ENCODE data around the gene RNF138.
"Not testable (repeated sequence)": the region's sequence is repeated elsewhere in the genome, so short reads cannot be mapped to it uniquely, and the experiment has no call there.

RNF138 gene

GRCh38 chr18:32095192-32095899 is 3.7 kb downstream of the RNF138 start:
- DNase-seq (ENCODE audit: low read depth in 2 of 2) = no peak

GRCh38 chr18:32095900-32096229 is 4.2 kb downstream of the RNF138 start:
- DNase-seq (ENCODE audit: low read depth in 2 of 2) = no peak

- DNase-seq (ENCODE audit: low read depth in 2 of 2) = no peak
Measured at GRCh38 chr18:32096946-32097345, 5.3 kb downstream of the RNF138 start.

- DNase-seq (ENCODE audit: low read depth in 2 of 2) = no peak
Measured at GRCh38 chr18:32104516-32104915, 12.8 kb downstream of the RNF138 start.

GRCh38 chr18:32110005-32110404 is 18.3 kb downstream of the RNF138 start:
- DNase-seq (ENCODE audit: low read depth in 2 of 2) = no peak

GRCh38 chr18:32111706-32112105 is 20.0 kb downstream of the RNF138 start:
- no peak for DNase-seq (ENCODE audit: low read depth in 2 of 2)

- DNase-seq (ENCODE audit: low read depth in 2 of 2) = no peak
Measured at GRCh38 chr18:32112826-32113225, 21.2 kb downstream of the RNF138 start.

GRCh38 chr18:32114293-32114942 is 22.7 kb downstream of the RNF138 start:
- DNase-seq (ENCODE audit: low read depth in 2 of 2) = no peak

- DNase-seq (ENCODE audit: low read depth in 2 of 2) = no peak
Measured at GRCh38 chr18:32122039-32122438, 30.4 kb downstream of the RNF138 start.

GRCh38 chr18:32126538-32126937 is 34.9 kb downstream of the RNF138 start:
- no peak for DNase-seq (ENCODE audit: low read depth in 2 of 2)

- no peak for DNase-seq (ENCODE audit: low read depth in 2 of 2)
Measured at GRCh38 chr18:32135625-32136024, 44.0 kb downstream of the RNF138 start.

GRCh38 chr18:32138332-32138982 is 46.8 kb downstream of the RNF138 start:
- DNase-seq (ENCODE audit: low read depth in 2 of 2) = no peak

GRCh38 chr18:32139835-32140283 is 48.2 kb downstream of the RNF138 start:
- DNase-seq (ENCODE audit: low read depth in 2 of 2) = no peak

- no peak for DNase-seq (ENCODE audit: low read depth in 2 of 2)
Measured at GRCh38 chr18:32148185-32148870, 56.7 kb downstream of the RNF138 start.

- DNase-seq (ENCODE audit: low read depth in 2 of 2) = no peak
Measured at GRCh38 chr18:32152705-32153448, 61.2 kb downstream of the RNF138 start.

GRCh38 chr18:32156855-32157254 is 65.2 kb downstream of the RNF138 start:
- no peak for DNase-seq (ENCODE audit: low read depth in 2 of 2)

GRCh38 chr18:32157580-32157979 is 65.9 kb downstream of the RNF138 start:
- DNase-seq (ENCODE audit: low read depth in 2 of 2) = no peak

GRCh38 chr18:32158108-32158624 is 66.5 kb downstream of the RNF138 start:
- DNase-seq (ENCODE audit: low read depth in 2 of 2) = peak; percentile 24 to 40

GRCh38 chr18:32158631-32159030 is 67.0 kb downstream of the RNF138 start:
- DNase-seq (ENCODE audit: low read depth in 2 of 2) = not testable (repeated sequence)

GRCh38 chr18:32160547-32160946 is 68.9 kb downstream of the RNF138 start:
- no peak for DNase-seq (ENCODE audit: low read depth in 2 of 2)

GRCh38 chr18:32167980-32168730 is 76.5 kb downstream of the RNF138 start:
- no peak for DNase-seq (ENCODE audit: low read depth in 2 of 2)

Measured in stimulated activated CD4-positive, alpha-beta T cell treated with anti-CD3 and anti-CD28 coated beads, Interleukin-1b, Interleukin-23, amount 100 ng/mL, for 1 hour (primary cell).